GM23338 (cell line): Measurements from ENCODE around the gene FHIT.

Experiments used
- CTCF ChIP-seq, 2 experiments: fragments of 200-600 bp in 1 of 2; sonication (generic) in 1 of 2; conservative IDR thresholded peaks; 2 replicates each; pipeline versions ENCODE4 v1.5.1 to v1.6.1; 2016 to 2017; ENCODE audit warnings: antibody characterized with exemption in 2 of 2, low read depth in 2 of 2, mild to moderate bottlenecking in 2 of 2, moderate library complexity in 1 of 2
- EZH2 ChIP-seq: fragments of 200-600 bp; sonication (generic); IDR thresholded peaks from one replicate; pipeline ENCODE4 v1.8.0; 2017; ENCODE audit warnings: antibody characterized with exemption, mild to moderate bottlenecking, low read depth; ENCODE audit not compliant: unreplicated experiment
- EZH2phosphoT487 ChIP-seq: fragments of 200-600 bp; sonication (generic); IDR thresholded peaks from one replicate; pipeline ENCODE4 v1.8.1; 2018; ENCODE audit warnings: antibody characterized with exemption; ENCODE audit not compliant: unreplicated experiment
- JUNB ChIP-seq: IDR thresholded peaks from one replicate; pipeline ENCODE4 v1.6.1; 2016; ENCODE audit warnings: antibody characterized with exemption; ENCODE audit not compliant: unreplicated experiment
- POLR2AphosphoS5 ChIP-seq: IDR thresholded peaks from 2 replicates; pipeline ENCODE4 v1.6.1; 2016; ENCODE audit warnings: antibody characterized with exemption, low read depth
- ZNF331 ChIP-seq: fragments of 250-450 bp; sonication (Bioruptor Pico); IDR thresholded peaks from 2 replicates; pipeline ENCODE4 v1.5.0; 2020; ENCODE audit warnings: low read depth, mild to moderate bottlenecking, moderate library complexity
- ZNF462 ChIP-seq: fragments of 250-450 bp; sonication (Bioruptor Pico); IDR thresholded peaks from 2 replicates; pipeline ENCODE4 v1.5.0; 2020; ENCODE audit warnings: mild to moderate bottlenecking, moderate library complexity
- TF ChIP-seq, protein P1 (sequence below): IDR thresholded peaks from one replicate; pipeline ENCODE4 v1.6.1; 2018; ENCODE audit warnings: antibody characterized with exemption; ENCODE audit not compliant: unreplicated experiment

DNA sequence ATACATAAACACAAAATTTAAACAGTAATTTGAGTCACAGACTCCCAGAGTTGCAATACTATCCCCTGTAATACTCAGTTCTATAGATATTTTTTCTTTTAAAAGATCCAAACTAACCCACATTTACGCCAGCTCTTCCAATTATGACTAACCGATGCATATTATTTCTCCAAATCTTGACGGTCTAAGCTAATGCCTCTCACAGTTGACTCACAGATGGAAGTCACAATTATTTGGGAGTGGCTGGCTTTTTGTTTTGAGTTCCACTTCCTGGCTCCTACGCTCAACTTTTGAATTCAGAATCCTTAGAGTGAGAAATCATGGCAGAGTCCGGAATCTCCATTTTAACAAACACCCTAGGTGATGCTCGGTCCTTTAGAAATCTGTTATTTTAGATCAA is 749.9 kb downstream of the FHIT start:
- TF ChIP-seq, protein P1, sequence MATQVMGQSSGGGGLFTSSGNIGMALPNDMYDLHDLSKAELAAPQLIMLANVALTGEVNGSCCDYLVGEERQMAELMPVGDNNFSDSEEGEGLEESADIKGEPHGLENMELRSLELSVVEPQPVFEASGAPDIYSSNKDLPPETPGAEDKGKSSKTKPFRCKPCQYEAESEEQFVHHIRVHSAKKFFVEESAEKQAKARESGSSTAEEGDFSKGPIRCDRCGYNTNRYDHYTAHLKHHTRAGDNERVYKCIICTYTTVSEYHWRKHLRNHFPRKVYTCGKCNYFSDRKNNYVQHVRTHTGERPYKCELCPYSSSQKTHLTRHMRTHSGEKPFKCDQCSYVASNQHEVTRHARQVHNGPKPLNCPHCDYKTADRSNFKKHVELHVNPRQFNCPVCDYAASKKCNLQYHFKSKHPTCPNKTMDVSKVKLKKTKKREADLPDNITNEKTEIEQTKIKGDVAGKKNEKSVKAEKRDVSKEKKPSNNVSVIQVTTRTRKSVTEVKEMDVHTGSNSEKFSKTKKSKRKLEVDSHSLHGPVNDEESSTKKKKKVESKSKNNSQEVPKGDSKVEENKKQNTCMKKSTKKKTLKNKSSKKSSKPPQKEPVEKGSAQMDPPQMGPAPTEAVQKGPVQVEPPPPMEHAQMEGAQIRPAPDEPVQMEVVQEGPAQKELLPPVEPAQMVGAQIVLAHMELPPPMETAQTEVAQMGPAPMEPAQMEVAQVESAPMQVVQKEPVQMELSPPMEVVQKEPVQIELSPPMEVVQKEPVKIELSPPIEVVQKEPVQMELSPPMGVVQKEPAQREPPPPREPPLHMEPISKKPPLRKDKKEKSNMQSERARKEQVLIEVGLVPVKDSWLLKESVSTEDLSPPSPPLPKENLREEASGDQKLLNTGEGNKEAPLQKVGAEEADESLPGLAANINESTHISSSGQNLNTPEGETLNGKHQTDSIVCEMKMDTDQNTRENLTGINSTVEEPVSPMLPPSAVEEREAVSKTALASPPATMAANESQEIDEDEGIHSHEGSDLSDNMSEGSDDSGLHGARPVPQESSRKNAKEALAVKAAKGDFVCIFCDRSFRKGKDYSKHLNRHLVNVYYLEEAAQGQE = no peak
- TF ChIP-seq ZNF331 (CRISPR knock-in tag) (no peak), CTCF (conservative IDR thresholded peaks at IDR 0.05; ENCODE audit: low read depth in 2 of 2) (no peak), EZH2 (no peak), EZH2phosphoT487 (no peak), JUNB (no peak), POLR2AphosphoS5 (no peak), ZNF462 (CRISPR knock-in tag) (no peak)
